Cardiac fibroblast (primary cell): ENCODE measurements around the gene LEFTY1.
"Not testable (repeated sequence)": the region's sequence is repeated elsewhere in the genome, so short reads cannot be mapped to it uniquely, and the experiment has no call there.

ENCODE experiments used
- DNase-seq, 2 donors: peaks; one replicate each; pipeline versions ENCODE4 v3.0.0 to v3.0.0-alpha.2; 2010; ENCODE audit warnings: low read depth in 2 of 2
- H3K4me3 ChIP-seq, 2 donors: replicated peaks in 1 of 2; 1 replicate in 1 of 2; 2 replicates in 1 of 2; pipeline ENCODE4 v1.5.1; 2011; ENCODE audit warnings: low read depth in 2 of 2, low read length in 2 of 2, mild to moderate bottlenecking in 2 of 2, moderate library complexity in 1 of 2
- CTCF ChIP-seq: IDR thresholded peaks from one replicate; pipeline ENCODE4 v1.5.1; 2011; ENCODE audit warnings: low read depth, mild to moderate bottlenecking, low read length, inconsistent platforms

Gene LEFTY1

GRCh38 chr1:225931270-225932136 is 42.6 kb upstream of the LEFTY1 start:
- H3K4me3 ChIP-seq = no peak overlapping the region
- no peak for DNase-seq
- TF ChIP-seq CTCF = no peak

DNA sequence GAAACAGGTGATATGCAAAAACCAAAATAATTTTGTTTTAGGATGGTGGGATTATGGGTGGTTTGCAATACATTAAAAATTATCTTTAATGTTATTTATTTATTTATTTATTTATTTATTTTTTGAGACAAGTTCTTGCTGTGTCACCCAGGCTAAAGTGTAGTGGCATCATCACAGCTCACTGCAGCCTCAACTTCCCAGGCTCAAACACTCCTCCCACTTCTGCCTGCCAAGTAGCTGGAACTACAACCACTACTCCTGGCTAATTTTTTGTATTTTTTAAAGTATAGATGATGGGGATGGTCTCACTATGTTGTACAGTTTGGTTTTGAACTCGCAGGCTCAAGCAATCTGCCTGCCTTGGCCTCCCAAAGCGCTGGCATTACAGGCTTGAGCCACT is 41.6 kb upstream of the LEFTY1 start:
- no peak for TF ChIP-seq CTCF
- DNase-seq = no peak
- H3K4me3 ChIP-seq = no peak overlapping the region

- not testable (repeated sequence) for DNase-seq, H3K4me3 ChIP-seq
Measured at GRCh38 chr1:225929462-225929861, 40.5 kb upstream of the LEFTY1 start.

- no peak for DNase-seq
- no peak for TF ChIP-seq CTCF
- H3K4me3 ChIP-seq = no peak overlapping the region
Measured at GRCh38 chr1:225928186-225929175, 39.5 kb upstream of the LEFTY1 start.

- H3K4me3 ChIP-seq = no peak overlapping the region
- peak in 1 of 2 donors; percentile 55 for DNase-seq
- TF ChIP-seq CTCF = no peak
Measured at GRCh38 chr1:225926551-225927113, 37.7 kb upstream of the LEFTY1 start.

DNA sequence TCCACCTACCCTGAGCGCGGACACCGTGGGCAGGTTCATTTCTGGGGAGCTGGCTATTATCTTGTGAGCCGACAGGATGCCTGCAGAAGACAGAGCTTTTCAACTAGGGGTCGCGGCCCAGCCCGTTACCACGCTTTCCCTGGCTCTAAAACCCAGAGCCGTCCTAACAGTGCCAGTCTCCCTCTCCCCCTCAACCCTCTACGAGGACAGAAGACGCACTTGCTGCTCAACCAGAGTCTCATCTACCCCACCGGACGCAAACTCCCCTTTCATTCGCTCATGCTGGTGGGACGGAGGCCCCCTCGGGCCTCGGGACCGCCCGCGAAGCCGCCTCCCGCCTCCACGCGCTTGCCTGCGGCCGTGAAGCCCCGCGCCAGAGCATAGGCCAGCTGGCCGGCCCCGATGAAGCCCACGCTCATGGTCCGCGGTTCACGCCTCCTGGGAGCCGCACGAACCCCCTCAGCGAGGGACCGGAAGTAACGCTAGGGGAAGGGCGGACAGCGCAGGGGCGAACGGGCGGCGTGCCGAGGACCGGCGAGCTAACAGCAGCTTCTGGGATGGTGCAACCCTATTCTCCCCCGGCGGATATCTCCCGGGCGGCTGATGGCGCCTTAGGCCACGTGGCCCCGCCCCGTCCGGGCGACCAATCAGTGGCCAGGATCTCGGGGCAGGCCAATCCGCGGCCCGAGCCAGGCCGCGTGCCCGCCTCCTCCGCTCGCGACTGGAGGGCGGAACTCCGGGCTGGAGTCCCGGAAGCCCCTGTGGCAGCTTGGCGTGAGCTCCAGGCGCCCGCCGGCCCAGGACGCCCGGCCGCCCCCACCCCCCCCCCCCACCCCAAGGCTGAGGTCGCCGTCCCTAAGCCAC is 35.0 kb upstream of the LEFTY1 start, which contains the start of gene PYCR2:
Gene PYCR2 (minus strand): TSS at position 559 of the 864 bp plus-strand sequence. CDS start 140 bp downstream, at position 419.
- TF ChIP-seq CTCF = no peak
- peak; percentile 96 to 98 for DNase-seq
- peak within 1 kb of the TSS; percentile 64 to 90 for H3K4me3 ChIP-seq
